ENCODE measurements around the gene FBRS. TPM values are rescaled to one million over a fixed set of nuclear protein-coding genes. Genes with fewer than 3 reads are reported as not detected.

Gene FBRS
- total RNA-seq, 1 experiment from 2014 or later: 18.2 TPM

DNA sequence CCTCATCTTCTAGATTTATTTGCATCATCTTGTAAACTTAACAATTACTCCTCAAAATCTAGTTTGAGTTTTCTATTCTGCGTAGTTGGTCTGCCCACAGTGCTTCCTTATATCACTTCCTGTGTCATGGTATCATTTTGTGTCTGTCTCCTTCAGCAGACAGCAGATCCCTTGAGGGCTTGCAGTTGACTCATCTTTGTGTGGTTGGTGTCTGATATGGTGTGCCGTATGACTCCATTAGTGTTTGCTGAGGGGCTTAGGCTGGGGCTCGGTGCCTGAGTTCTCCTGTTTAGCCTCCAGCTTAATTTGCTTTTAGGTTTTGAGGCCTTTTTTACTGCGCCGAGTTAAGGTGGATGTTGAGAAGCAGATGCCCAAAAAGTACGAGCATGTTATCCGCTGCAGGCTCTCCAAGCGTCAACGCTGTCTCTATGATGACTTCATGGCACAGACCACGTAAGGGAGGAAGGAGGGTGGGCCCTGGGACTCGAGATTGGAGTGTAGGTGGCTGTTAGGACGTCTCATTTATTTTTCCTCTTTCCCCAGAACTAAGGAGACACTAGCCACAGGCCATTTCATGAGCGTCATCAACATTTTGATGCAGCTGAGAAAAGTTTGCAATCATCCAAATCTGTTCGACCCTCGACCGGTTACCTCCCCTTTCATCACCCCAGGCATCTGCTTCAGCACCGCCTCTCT lies 57.7 kb downstream of the FBRS start:
- DNase-seq (ENCODE audit: low read depth): no peak
- in situ Hi-C loops (cut with HindIII; ENCODE audit: low pct_unique_long_range_greater_than_20kb, low sequenced_read_pairs): no loop called here

DNA sequence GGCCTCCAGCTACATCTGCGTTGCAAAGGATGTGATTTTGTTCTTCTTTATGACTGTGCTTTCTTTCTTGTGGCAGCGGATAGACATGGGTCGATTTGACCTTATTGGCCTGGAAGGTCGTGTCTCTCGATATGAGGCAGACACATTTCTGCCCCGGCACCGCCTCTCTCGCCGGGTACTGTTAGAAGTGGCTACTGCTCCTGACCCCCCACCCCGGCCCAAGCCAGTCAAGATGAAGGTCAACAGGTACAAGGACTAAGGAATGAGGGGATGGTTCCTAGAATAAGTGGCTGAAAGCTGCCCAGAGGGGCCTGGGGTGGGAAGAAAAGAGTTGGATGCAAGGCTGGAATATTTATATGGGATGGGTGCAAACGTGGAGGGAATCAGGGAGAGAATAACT lies 61.9 kb downstream of the FBRS start:
- in situ Hi-C loops (cut with HindIII; ENCODE audit: low pct_unique_long_range_greater_than_20kb, low sequenced_read_pairs): no loop called here
- DNase-seq (ENCODE audit: low read depth): no peak

Other genes with a start within 250 kb of the FBRS start
- gene DCTPP1, start 228.4 kb upstream of the FBRS start, total RNA-seq (2014; rRNA removed; shearing (Covaris generic); ENCODE audit: low replicate concordance): 161 and 164 TPM in 2 replicates
- gene SEPHS2, start 212.6 kb upstream of the FBRS start, total RNA-seq (2014; rRNA removed; shearing (Covaris generic); ENCODE audit: low replicate concordance): 116 and 127 TPM in 2 replicates
- not detected in 2 replicates for gene ITGAL, start 185.7 kb upstream of the FBRS start, total RNA-seq (2014; rRNA removed; shearing (Covaris generic); ENCODE audit: low replicate concordance)
- gene ZNF768, start 131.9 kb upstream of the FBRS start, total RNA-seq (2014; rRNA removed; shearing (Covaris generic); ENCODE audit: low replicate concordance): 97.6 and 99.4 TPM in 2 replicates
- 29.1 and 46.8 TPM in 2 replicates for gene ZNF747, start 123.6 kb upstream of the FBRS start, total RNA-seq (2014; rRNA removed; shearing (Covaris generic); ENCODE audit: low replicate concordance)
- gene ZNF764, start 100.1 kb upstream of the FBRS start, total RNA-seq (2014; rRNA removed; shearing (Covaris generic); ENCODE audit: low replicate concordance): 9.0 and 9.1 TPM in 2 replicates
- gene ZNF688, start 86.7 kb upstream of the FBRS start, total RNA-seq (2014; rRNA removed; shearing (Covaris generic); ENCODE audit: low replicate concordance): 30.5 and 31.2 TPM in 2 replicates
- 2.8 and 7.6 TPM in 2 replicates for gene ZNF785, start 72.7 kb upstream of the FBRS start, total RNA-seq (2014; rRNA removed; shearing (Covaris generic); ENCODE audit: low replicate concordance)
- 7.0 and 12.0 TPM in 2 replicates for gene ZNF689, start 48.0 kb upstream of the FBRS start, total RNA-seq (2014; rRNA removed; shearing (Covaris generic); ENCODE audit: low replicate concordance)
- gene PRR14, start 7.5 kb upstream of the FBRS start, total RNA-seq (2014; rRNA removed; shearing (Covaris generic); ENCODE audit: low replicate concordance): 7.0 and 8.8 TPM in 2 replicates
- gene SRCAP, start 40.7 kb downstream of the FBRS start, total RNA-seq (2014; rRNA removed; shearing (Covaris generic); ENCODE audit: low replicate concordance): 9.4 and 19.0 TPM in 2 replicates
- gene PHKG2, start 90.0 kb downstream of the FBRS start, total RNA-seq (2014; rRNA removed; shearing (Covaris generic); ENCODE audit: low replicate concordance): 32.0 and 53.5 TPM in 2 replicates
- 7.2 and 12.3 TPM in 2 replicates for gene CFAP119, start 103.6 kb downstream of the FBRS start, total RNA-seq (2014; rRNA removed; shearing (Covaris generic); ENCODE audit: low replicate concordance)
- 107 and 110 TPM in 2 replicates for gene RNF40, start 103.9 kb downstream of the FBRS start, total RNA-seq (2014; rRNA removed; shearing (Covaris generic); ENCODE audit: low replicate concordance)
- 14.0 and 17.5 TPM in 2 replicates for gene ZNF629, start 128.8 kb downstream of the FBRS start, total RNA-seq (2014; rRNA removed; shearing (Covaris generic); ENCODE audit: low replicate concordance)
- 154 and 157 TPM in 2 replicates for gene BCL7C, start 235.6 kb downstream of the FBRS start, total RNA-seq (2014; rRNA removed; shearing (Covaris generic); ENCODE audit: low replicate concordance)
- gene CTF1, start 238.2 kb downstream of the FBRS start, total RNA-seq (2014; rRNA removed; shearing (Covaris generic); ENCODE audit: low replicate concordance): 0.84 and 2.9 TPM in 2 replicates